ENCODE measurements around the gene SAMM50. TPM values are rescaled to one million over a fixed set of nuclear protein-coding genes. Genes with fewer than 3 reads are reported as not detected.

SAMM50 gene
- total RNA-seq, result 28.7 and 32.6 TPM in 2 replicates

DNA sequence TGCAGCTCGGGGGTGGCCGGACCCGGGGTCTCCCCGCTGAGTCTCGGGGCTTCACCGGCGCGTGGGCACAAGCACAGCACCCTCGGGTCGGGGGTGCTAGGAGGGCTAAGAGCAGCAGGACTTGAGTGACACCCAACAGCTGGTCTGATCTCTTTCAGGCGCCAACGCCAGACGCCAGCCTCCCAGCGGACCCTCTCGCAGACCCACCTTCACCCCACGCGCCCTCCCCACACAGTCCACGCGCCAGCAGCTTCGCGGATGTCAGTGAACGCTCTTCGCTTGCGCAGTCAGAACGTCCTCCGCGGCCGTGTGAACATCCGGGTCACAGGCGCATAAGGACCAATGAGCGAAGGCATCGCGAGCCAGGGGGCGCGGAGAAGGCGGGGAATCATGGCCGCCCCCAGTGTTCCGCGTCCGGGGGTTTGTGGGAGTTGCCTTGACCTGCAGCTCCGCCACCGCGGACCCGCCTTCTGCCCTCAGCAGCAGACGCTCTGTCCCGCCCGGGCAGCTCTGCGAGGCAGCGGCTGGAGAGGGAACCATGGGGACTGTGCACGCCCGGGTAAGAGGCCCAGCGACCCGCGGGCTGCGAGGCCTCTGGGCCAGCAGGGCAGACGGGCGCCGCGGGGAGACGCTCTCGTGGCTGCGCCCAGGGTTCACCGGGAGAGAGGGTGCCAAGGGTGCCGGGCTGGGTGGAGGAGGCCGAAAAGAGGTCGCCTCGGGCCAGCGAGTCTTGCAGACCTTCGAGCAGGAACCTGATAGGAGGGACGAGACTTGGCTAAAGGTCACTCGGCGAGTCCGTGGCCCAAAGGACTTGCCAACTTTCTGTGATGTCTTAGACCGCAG lies at the start of gene SAMM50:
TSS of gene SAMM50 (plus strand) at position 403 of the 843 bp plus-strand sequence. CDS start at position 539, 136 bp downstream.
- no peak for FAIRE-seq
- TF ChIP-seq, protein P1, sequence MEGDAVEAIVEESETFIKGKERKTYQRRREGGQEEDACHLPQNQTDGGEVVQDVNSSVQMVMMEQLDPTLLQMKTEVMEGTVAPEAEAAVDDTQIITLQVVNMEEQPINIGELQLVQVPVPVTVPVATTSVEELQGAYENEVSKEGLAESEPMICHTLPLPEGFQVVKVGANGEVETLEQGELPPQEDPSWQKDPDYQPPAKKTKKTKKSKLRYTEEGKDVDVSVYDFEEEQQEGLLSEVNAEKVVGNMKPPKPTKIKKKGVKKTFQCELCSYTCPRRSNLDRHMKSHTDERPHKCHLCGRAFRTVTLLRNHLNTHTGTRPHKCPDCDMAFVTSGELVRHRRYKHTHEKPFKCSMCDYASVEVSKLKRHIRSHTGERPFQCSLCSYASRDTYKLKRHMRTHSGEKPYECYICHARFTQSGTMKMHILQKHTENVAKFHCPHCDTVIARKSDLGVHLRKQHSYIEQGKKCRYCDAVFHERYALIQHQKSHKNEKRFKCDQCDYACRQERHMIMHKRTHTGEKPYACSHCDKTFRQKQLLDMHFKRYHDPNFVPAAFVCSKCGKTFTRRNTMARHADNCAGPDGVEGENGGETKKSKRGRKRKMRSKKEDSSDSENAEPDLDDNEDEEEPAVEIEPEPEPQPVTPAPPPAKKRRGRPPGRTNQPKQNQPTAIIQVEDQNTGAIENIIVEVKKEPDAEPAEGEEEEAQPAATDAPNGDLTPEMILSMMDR (IDR thresholded peaks at IDR 0.05; ENCODE audit: insufficient read depth, low read length, severe bottlenecking), result peak; percentile 27
- Histone ChIP-seq H3K36me3 (ENCODE audit: control insufficient read depth, insufficient read depth, low read length) (no peaks in the 10 kb centered on the region), H3K4me3 (ENCODE audit: low read depth, low read length) (peak within 1 kb of the TSS; percentile 82), H3K27me3 (ENCODE audit: control insufficient read depth, insufficient read depth, low read length) (no peaks in the 10 kb centered on the region)
- peak; percentile 82 for DNase-seq (ENCODE audit: low read depth)

DNA sequence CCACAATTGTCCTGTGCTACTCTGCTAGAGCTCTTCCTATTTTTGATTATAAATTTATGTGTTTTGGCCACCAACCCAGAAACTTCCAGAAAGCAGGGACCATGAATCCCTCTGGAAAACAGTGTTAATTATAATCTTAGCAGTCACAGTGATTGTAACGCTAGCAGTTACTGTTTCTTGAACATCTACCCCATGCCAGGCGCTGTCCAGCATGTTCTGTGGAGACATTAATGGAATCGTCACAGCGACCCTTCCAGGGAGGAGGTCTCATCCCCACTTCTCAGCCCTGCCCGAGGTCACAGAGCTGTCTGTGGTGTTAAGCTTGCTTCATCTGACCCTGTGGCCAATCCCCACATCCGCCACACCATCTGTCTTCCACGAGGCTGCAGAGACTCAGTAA lies 49.6 kb upstream of the SAMM50 start:
- no peaks in the 10 kb centered on the region for H3K36me3 ChIP-seq (ENCODE audit: control insufficient read depth, insufficient read depth, low read length)
- H3K4me3 ChIP-seq (ENCODE audit: low read depth, low read length), result no peak overlapping the region
- no peak for FAIRE-seq
- DNase-seq (ENCODE audit: low read depth), result no peak
- TF ChIP-seq, protein P1 (IDR thresholded peaks at IDR 0.05; ENCODE audit: insufficient read depth, low read length, severe bottlenecking), result no peak
- H3K27me3 ChIP-seq (ENCODE audit: control insufficient read depth, insufficient read depth, low read length), result peaks cover 4% of the 10 kb centered on the region

DNA sequence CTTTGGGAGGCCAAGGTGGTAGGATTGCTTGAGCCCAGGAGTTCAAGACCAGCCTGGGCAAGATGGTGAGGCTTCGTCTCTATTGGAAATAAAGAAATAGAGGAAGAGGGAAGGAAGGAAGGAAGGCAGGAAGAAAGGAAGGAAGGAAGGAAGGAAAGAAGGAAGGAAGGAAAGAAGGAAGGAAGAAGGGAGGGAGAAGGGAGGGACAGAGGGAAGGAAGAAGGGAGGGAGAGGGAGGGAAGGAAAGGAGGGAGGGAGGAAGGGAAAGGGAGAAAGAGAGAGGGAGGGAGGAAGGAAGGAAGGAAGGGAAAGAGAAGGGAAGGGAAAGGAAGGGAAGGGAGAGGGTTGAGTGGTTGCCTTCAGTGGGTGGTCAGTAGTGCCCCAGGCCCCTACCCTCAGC lies 45.5 kb upstream of the SAMM50 start:
- Histone ChIP-seq H3K27me3 (ENCODE audit: control insufficient read depth, insufficient read depth, low read length) (peaks cover 9% of the 10 kb centered on the region), H3K36me3 (ENCODE audit: control insufficient read depth, insufficient read depth, low read length) (no peaks in the 10 kb centered on the region), H3K4me3 (ENCODE audit: low read depth, low read length) (no peak overlapping the region)
- TF ChIP-seq, protein P1 (IDR thresholded peaks at IDR 0.05; ENCODE audit: insufficient read depth, low read length, severe bottlenecking), result no peak
- FAIRE-seq (no peak), DNase-seq (ENCODE audit: low read depth) (no peak)

DNA sequence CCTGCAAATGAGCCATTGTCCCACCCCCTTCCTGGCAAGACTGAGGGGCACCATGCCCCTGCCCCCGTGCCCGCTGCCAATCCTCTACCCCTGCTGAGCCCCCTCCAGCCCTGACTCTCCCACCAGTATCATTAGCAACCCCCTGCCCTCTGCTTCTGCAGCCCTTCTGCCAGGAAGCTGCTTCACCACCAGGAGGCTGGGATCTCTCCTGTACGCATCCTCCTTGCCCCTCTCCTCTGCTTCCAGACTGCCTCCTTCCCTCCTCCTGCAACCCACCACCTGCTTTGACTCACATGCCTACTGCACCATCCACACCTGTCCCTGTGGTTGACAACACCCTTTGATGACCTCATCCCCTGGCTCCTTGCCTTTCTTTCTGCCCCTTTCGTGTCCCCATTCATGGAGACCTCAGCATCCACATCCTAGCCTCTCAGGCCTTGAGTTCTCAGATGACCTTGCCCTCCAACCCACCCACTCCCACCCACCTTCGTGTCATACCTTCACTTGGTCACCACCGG lies 45.0 kb upstream of the SAMM50 start:
- DNase-seq (ENCODE audit: low read depth) (peak; percentile 21), FAIRE-seq (no peak)
- Histone ChIP-seq H3K27me3 (ENCODE audit: control insufficient read depth, insufficient read depth, low read length) (peaks cover 9% of the 10 kb centered on the region), H3K4me3 (ENCODE audit: low read depth, low read length) (no peak overlapping the region), H3K36me3 (ENCODE audit: control insufficient read depth, insufficient read depth, low read length) (no peaks in the 10 kb centered on the region)
- TF ChIP-seq, protein P1 (IDR thresholded peaks at IDR 0.05; ENCODE audit: insufficient read depth, low read length, severe bottlenecking), result no peak

DNA sequence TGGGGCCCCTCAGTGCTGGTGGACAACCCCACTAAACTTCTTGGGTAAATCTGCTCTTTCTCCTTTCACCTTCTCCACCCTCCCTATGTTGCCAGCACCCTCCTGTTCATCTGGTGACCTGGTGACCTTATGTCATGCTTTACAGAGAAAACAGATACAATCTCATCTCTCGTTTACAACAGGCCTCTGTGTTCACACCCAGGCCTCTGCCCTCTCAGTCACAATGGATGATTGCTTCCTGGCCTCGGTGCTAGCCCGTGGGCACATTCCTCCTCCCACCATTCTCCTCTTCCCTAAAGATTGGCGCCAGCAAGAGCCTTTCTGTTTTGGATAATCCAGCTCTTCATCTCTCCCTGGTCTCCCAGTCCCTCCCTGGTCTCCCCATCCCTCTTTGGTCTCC lies 43.9 kb upstream of the SAMM50 start:
- no peak overlapping the region for H3K4me3 ChIP-seq (ENCODE audit: low read depth, low read length)
- TF ChIP-seq, protein P1 (IDR thresholded peaks at IDR 0.05; ENCODE audit: insufficient read depth, low read length, severe bottlenecking), result no peak
- FAIRE-seq, result no peak

More for the DNA sequence above, 43.9 kb upstream of the SAMM50 start:
- no peaks in the 10 kb centered on the region for H3K36me3 ChIP-seq (ENCODE audit: control insufficient read depth, insufficient read depth, low read length)
- no peak for DNase-seq (ENCODE audit: low read depth)
- H3K27me3 ChIP-seq (ENCODE audit: control insufficient read depth, insufficient read depth, low read length), result peaks cover 9% of the 10 kb centered on the region
